H1 (cell line): ENCODE results near the gene BTRC. TPM values are rescaled to one million over a fixed set of nuclear protein-coding genes. Genes with fewer than 3 reads are reported as not detected.

Experiments
- CTCF ChIA-PET: fragments of 300-600 bp; sonication (Branson Sonifier 250); formaldehyde crosslinking; loops from one replicate; lab custom pipeline; 2021; ENCODE audit not compliant: partially characterized antibody; lab: Charles Lee
- POLR2A ChIA-PET: fragments of 300-600 bp; sonication (Branson Sonifier 250); formaldehyde crosslinking; loops from one replicate; lab custom pipeline; 2021; ENCODE audit warnings: inconsistent platforms; ENCODE audit not compliant: partially characterized antibody; lab: Charles Lee
- DNase-seq, 2 experiments: peaks; one replicate each; pipeline versions ENCODE4 v3.0.0 to v3.0.0-alpha.2; 2010 to 2022; ENCODE audit warnings: low spot score in 2 of 2, low read depth in 1 of 2, mixed read lengths in 1 of 2
- FAIRE-seq: peaks from 2 replicates; lab custom pipeline; 2011; peaks lifted over from hg19 to GRCh38; lab: Jason Lieb, UNC
- H2AFZ ChIP-seq: 2 replicates; pipeline ENCODE4 v1.8.1; 2012; ENCODE audit warnings: low read length, inconsistent platforms
- H2AK5ac ChIP-seq: 2 replicates; pipeline ENCODE4 v1.6.1; 2013; ENCODE audit warnings: low read depth, low read length
- H2BK120ac ChIP-seq: replicated peaks from 2 replicates; pipeline ENCODE3; 2013; ENCODE audit warnings: low read depth, low read length, inconsistent platforms
- H2BK12ac ChIP-seq: 2 replicates; pipeline ENCODE4 v1.6.1; 2013; ENCODE audit warnings: low read depth, low read length
- H2BK15ac ChIP-seq: 2 replicates; pipeline ENCODE4 v1.6.1; 2013; ENCODE audit warnings: low read length
- H2BK20ac ChIP-seq: 2 replicates; pipeline ENCODE4 v1.6.1; 2013; ENCODE audit warnings: low read length
- H2BK5ac ChIP-seq: 2 replicates; pipeline ENCODE4 v1.6.1; 2013; ENCODE audit warnings: low read depth, low read length
- H3K14ac ChIP-seq: 2 replicates; pipeline ENCODE4 v1.6.1; 2013; ENCODE audit warnings: inconsistent platforms; ENCODE audit not compliant: insufficient read length
- H3K18ac ChIP-seq: 2 replicates; pipeline ENCODE4 v1.6.1; 2013; ENCODE audit warnings: low read length; ENCODE audit errors: extremely low read depth
- H3K23ac ChIP-seq: 2 replicates; pipeline ENCODE4 v1.6.1; 2013; ENCODE audit warnings: inconsistent platforms; ENCODE audit not compliant: insufficient read length
- H3K23me2 ChIP-seq: 2 replicates; pipeline ENCODE4 v1.6.1; 2013; ENCODE audit warnings: low read depth, low read length
- H3K27ac ChIP-seq: 2 replicates; pipeline ENCODE4 v1.6.1; 2011; ENCODE audit warnings: low read depth, low read length, inconsistent platforms
- H3K27me3 ChIP-seq, 4 experiments: replicated peaks in 1 of 4; 1 replicate in 1 of 4; 2 replicates in 3 of 4; pipeline versions ENCODE4 v1.6.1 to v1.8.1; 2011 to 2013; ENCODE audit warnings: low read length in 3 of 4, mild to moderate bottlenecking in 3 of 4, inconsistent platforms in 2 of 4, mixed read lengths in 2 of 4, moderate library complexity in 1 of 4; ENCODE audit not compliant: control insufficient read depth in 3 of 4, insufficient read depth in 3 of 4; ENCODE audit errors: extremely low read depth in 1 of 4
- H3K36me3 ChIP-seq, 4 experiments: 2 replicates each; pipeline versions ENCODE4 v1.6.1 to v1.8.1; 2011 to 2013; ENCODE audit warnings: mild to moderate bottlenecking in 4 of 4, low read length in 3 of 4, moderate library complexity in 2 of 4, control low read depth in 1 of 4, inconsistent platforms in 1 of 4; ENCODE audit not compliant: insufficient read depth in 4 of 4, control insufficient read depth in 2 of 4
- H3K4ac ChIP-seq: replicated peaks from 2 replicates; pipeline ENCODE3; 2013; ENCODE audit warnings: low read length, low read depth, mixed read lengths, inconsistent platforms; ENCODE audit not compliant: insufficient read length
- H3K4me1 ChIP-seq, 4 experiments: replicated peaks in 1 of 4; 1 replicate in 1 of 4; 2 replicates in 3 of 4; pipeline versions ENCODE4 v1.6.1 to v1.8.1; 2011 to 2013; ENCODE audit warnings: low read length in 3 of 4, inconsistent platforms in 2 of 4, mixed read lengths in 1 of 4; ENCODE audit not compliant: insufficient read depth in 4 of 4, control insufficient read depth in 3 of 4
- H3K4me2 ChIP-seq, 2 experiments: 2 replicates each; pipeline versions ENCODE4 v1.6.1 to v1.8.1; 2011 to 2013; ENCODE audit warnings: low read depth in 2 of 2, low read length in 2 of 2, control low read depth in 1 of 2, inconsistent platforms in 1 of 2, mild to moderate bottlenecking in 1 of 2; ENCODE audit not compliant: insufficient read depth in 1 of 2
- H3K4me3 ChIP-seq, 4 experiments: fragments of 200-600, 300-600 bp in 1 of 4; sonication (generic), shearing (Covaris generic), sonication (Bioruptor Twin) in 1 of 4; 2 replicates each; pipeline versions ENCODE4 v1.5.1 to v1.8.1; 2011 to 2016; ENCODE audit warnings: low read length in 4 of 4, low read depth in 3 of 4, control low read depth in 2 of 4, inconsistent platforms in 2 of 4, mild to moderate bottlenecking in 2 of 4, mixed read lengths in 1 of 4, moderate library complexity in 1 of 4; ENCODE audit not compliant: insufficient read depth in 2 of 4; ENCODE audit errors: extremely low read depth in 1 of 4
- H3K56ac ChIP-seq: replicated peaks from 2 replicates; pipeline ENCODE3; 2013; ENCODE audit warnings: low read depth, mild to moderate bottlenecking, mixed read lengths, low read length, inconsistent platforms; ENCODE audit not compliant: insufficient read length
- H3K79me1 ChIP-seq: 2 replicates; pipeline ENCODE4 v1.6.1; 2013; ENCODE audit warnings: low read depth, low read length, control low read depth
- H3K79me2 ChIP-seq, 2 experiments: 2 replicates each; pipeline versions ENCODE4 v1.6.1 to v1.8.1; 2012 to 2013; ENCODE audit warnings: low read length in 2 of 2, mild to moderate bottlenecking in 2 of 2, inconsistent platforms in 1 of 2; ENCODE audit not compliant: insufficient read depth in 2 of 2, control insufficient read depth in 1 of 2
- H3K9ac ChIP-seq, 4 experiments: replicated peaks in 1 of 4; 1 replicate in 1 of 4; 2 replicates in 3 of 4; pipeline versions ENCODE4 v1.6.1 to v1.8.1; 2011 to 2013; ENCODE audit warnings: low read depth in 3 of 4, low read length in 3 of 4, control low read depth in 2 of 4, mild to moderate bottlenecking in 2 of 4, moderate library complexity in 2 of 4, inconsistent platforms in 1 of 4; ENCODE audit errors: extremely low read depth in 1 of 4
- H3K9me3 ChIP-seq, 2 experiments: 2 replicates each; pipeline versions ENCODE4 v1.6.1 to v1.8.1; 2012 to 2013; ENCODE audit warnings: mild to moderate bottlenecking in 2 of 2, moderate library complexity in 2 of 2, control low read depth in 1 of 2, inconsistent platforms in 1 of 2, low read depth in 1 of 2, low read length in 1 of 2, mixed read lengths in 1 of 2; ENCODE audit not compliant: insufficient read depth in 2 of 2
- H4K20me1 ChIP-seq, 2 experiments: replicated peaks in 1 of 2; 2 replicates each; pipeline versions ENCODE3 to v1.8.1; 2011 to 2013; ENCODE audit warnings: inconsistent platforms in 2 of 2, low read length in 2 of 2, mild to moderate bottlenecking in 1 of 2; ENCODE audit not compliant: insufficient read depth in 2 of 2, control insufficient read depth in 1 of 2
- H4K5ac ChIP-seq: 2 replicates; pipeline ENCODE4 v1.6.1; 2013; ENCODE audit warnings: low read length, low read depth, mixed read lengths, inconsistent platforms; ENCODE audit not compliant: insufficient read length
- H4K8ac ChIP-seq: 2 replicates; pipeline ENCODE4 v1.8.0; 2013; ENCODE audit warnings: mild to moderate bottlenecking, moderate library complexity, low read length, inconsistent platforms; ENCODE audit not compliant: insufficient read depth; ENCODE audit errors: extremely low read depth
- H4K91ac ChIP-seq: replicated peaks from 2 replicates; pipeline ENCODE3; 2013; ENCODE audit warnings: low read length, mixed read lengths, inconsistent platforms; ENCODE audit not compliant: insufficient read length
- CHD2 ChIP-seq: IDR thresholded peaks from 2 replicates; pipeline ENCODE4 v1.6.1; 2012; ENCODE audit warnings: low read length, improper control_type of control experiment
- EP300 ChIP-seq, 2 experiments: IDR thresholded peaks; 1 replicate in 1 of 2; 2 replicates in 1 of 2; pipeline ENCODE4 v1.6.1; 2011 to 2012; ENCODE audit warnings: low read depth in 2 of 2, low read length in 2 of 2, mild to moderate bottlenecking in 2 of 2, borderline replicate concordance in 1 of 2, inconsistent platforms in 1 of 2, moderate library complexity in 1 of 2
- EZH2 ChIP-seq: fragments of 200-600 bp; sonication (generic); IDR thresholded peaks from 2 replicates; pipeline ENCODE4 v1.7.1; 2012; ENCODE audit warnings: low read depth, mild to moderate bottlenecking, moderate library complexity, low read length, inconsistent platforms; ENCODE audit not compliant: severe bottlenecking
- FOSL1 ChIP-seq: IDR thresholded peaks from 2 replicates; pipeline ENCODE4 v1.6.1; 2011; ENCODE audit warnings: mild to moderate bottlenecking, low read depth, low read length, moderate library complexity; ENCODE audit not compliant: insufficient read depth
- KDM4A ChIP-seq: IDR thresholded peaks from one replicate; pipeline ENCODE4 v1.7.1; 2012; ENCODE audit warnings: low read depth, mild to moderate bottlenecking, moderate library complexity, low read length, inconsistent platforms; ENCODE audit not compliant: severe bottlenecking
- KDM5A ChIP-seq: fragments of 200-600 bp; IDR thresholded peaks from 2 replicates; pipeline ENCODE4 v1.7.1; 2012; ENCODE audit warnings: mild to moderate bottlenecking, low read length, inconsistent platforms, mixed read lengths
- PHF8 ChIP-seq: fragments of 200-600 bp; sonication (generic); conservative IDR thresholded peaks from 2 replicates; pipeline ENCODE4 v1.7.1; 2012; ENCODE audit warnings: low read depth, mild to moderate bottlenecking, inconsistent platforms, low read length, moderate library complexity
- SP1 ChIP-seq: IDR thresholded peaks from 2 replicates; pipeline ENCODE4 v1.6.1; 2011; ENCODE audit warnings: low read depth, low read length
- SUZ12 ChIP-seq: fragments of 200-600 bp; sonication (generic); IDR thresholded peaks from 2 replicates; pipeline ENCODE4 v1.6.1; 2012; ENCODE audit warnings: mild to moderate bottlenecking, inconsistent platforms, low read length, moderate library complexity, mixed read lengths
- WGBS, 2 experiments: shearing (Covaris generic) in 1 of 2; methylation state at CpG; one replicate each; pipeline versions ENCODE4 v1.1.6 to v1.1.7; 2013 to 2015; ENCODE audit warnings: low lambda C conversion rate in 2 of 2, mixed read lengths in 2 of 2, inconsistent platforms in 1 of 2, low coverage in 1 of 2, missing lambda C conversion rate in 1 of 2; ENCODE audit not compliant: insufficient replicate concordance in 2 of 2, insufficient coverage in 1 of 2, insufficient read length in 1 of 2; ENCODE audit errors: extremely low coverage in 1 of 2, missing lambda C conversion rate in 1 of 2; 5-methylcytosine and 5-hydroxymethylcytosine counted together
- polyA plus RNA-seq, 7 experiments: library from polyadenylated mRNA; depleted of rRNA in 3 of 7; stranded (reverse) in 5 of 7; unstranded in 2 of 7; fragments of >200 nt in 5 of 7; fragments of 200-250 nt in 2 of 7; gene quantifications; 1 replicate in 5 of 7; 2 replicates in 1 of 7; 4 replicates in 1 of 7; pipeline versions ENCODE4 v1.2.1 to v1.2.3, GENCODE V29; 2011 to 2013; ENCODE audit warnings: missing spikeins in 2 of 7, mixed read lengths in 2 of 7
- total RNA-seq: library from RNA; stranded (reverse); fragmentation: NEBNext Ultra II Directional; extraction: Animal tissue kit (Norgen Biotek cat#: 25700); gene quantifications from 2 replicates; pipeline ENCODE4 v1.2.1, GENCODE V29; 2021
- TF ChIP-seq, protein P1 (sequence below): IDR thresholded peaks from 2 replicates; pipeline ENCODE4 v1.6.1; 2011; ENCODE audit warnings: low read length, improper control_type of control experiment

The BTRC gene
- total and polyA plus RNA-seq, 2 of the 8 experiments (the other 6 are each of a cell fraction or from before 2014, with no cell fraction given) = 9.9 to 24.7 TPM

DNA sequence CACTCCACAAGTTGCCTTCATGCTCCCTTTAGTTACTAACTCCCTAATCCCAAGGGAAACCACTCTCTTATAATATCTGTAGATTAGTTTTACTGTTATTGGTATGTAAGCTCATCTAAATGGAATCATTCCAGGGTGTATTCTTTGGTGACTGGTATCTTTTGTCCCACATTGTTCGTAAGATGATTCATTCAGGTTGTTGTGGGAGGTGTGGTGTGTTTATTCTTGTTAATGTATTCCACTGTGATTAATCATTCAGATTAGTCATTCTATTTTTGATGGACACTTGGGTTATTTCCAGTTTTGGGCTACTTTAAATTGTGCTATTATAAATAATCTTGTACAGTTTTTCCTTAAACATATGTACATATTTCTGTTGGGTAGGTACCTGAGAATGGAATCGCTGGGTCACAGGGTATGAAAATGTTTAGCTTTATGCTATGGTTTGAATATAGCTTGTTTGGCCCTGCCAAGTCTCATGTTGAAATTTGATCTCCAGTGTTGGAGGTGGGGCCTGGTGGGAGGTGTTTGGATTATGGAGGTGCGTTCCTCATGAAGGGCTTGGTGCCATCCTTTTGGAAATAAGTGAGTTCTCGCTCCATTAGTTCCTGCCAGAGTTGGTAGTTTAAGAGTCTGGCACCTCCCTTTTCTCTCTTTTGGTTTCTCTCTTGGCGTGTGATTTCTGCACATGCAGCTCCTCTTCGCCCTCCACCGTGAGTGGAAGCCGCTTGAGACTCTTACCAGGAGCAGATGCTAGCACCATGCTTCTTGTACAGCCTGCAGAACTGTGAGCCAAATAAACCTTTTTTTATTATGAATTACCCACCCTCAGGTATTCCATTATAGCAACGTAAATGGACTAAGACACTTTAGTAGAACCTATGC, 13.8 kb downstream of the BTRC start:
- Histone ChIP-seq H3K18ac (no peak overlapping the region), H4K8ac (no peak overlapping the region), H2BK5ac (no peak overlapping the region), H3K23ac (no peak overlapping the region), H3K4me3 (no peak overlapping the region), H3K79me2 (no peaks in the 10 kb centered on the region), H2BK20ac (no peak overlapping the region), H3K9ac (no peak overlapping the region), H3K27me3 (no peaks in the 10 kb centered on the region), H3K9me3 (no peaks in the 10 kb centered on the region), H3K23me2 (no peaks in the 10 kb centered on the region), H3K79me1 (peaks cover 2% of the 10 kb centered on the region; the same call in 1 of the 2 replicates), H4K20me1 (peaks cover 0 to 1% of the 10 kb centered on the region in 2 experiments), H3K14ac (no peak overlapping the region), H2AK5ac (no peak overlapping the region), H3K4me1 (peaks cover 0 to 2% (median 0%) of the 10 kb centered on the region in 4 experiments; a peak in 1 of 7 replicates), H3K4ac (no peak overlapping the region), H2BK15ac (no peak overlapping the region), H2BK12ac (no peak overlapping the region), H2AFZ (no peak overlapping the region), H3K56ac (no peak overlapping the region), H3K27ac (no peak overlapping the region), H4K91ac (no peak overlapping the region), H3K4me2 (no peak overlapping the region), H2BK120ac (no peak overlapping the region), H3K36me3 (no peaks in the 10 kb centered on the region), H4K5ac (no peak overlapping the region)
- DNase-seq (no peak), FAIRE-seq (no peak)
- ChIA-PET CTCF (interaction anchor here (1.0 to 4.1 kb wide), 3 partner anchors 70 to 79 kb away, joined by 3 to 19 read pairs (median 4); no protein-coding TSS in a partner anchor), POLR2A (interaction anchor here (1.1 kb wide), 1 partner anchor 12 kb away, joined by 4 read pairs; no protein-coding TSS in a partner anchor)
- WGBS, 2 experiments = 92% methylated on average over 9 of the region's 9 CpGs; no CpG with 5 or more reads in 1 of the 2 experiments
- TF ChIP-seq EP300 (IDR thresholded peaks at IDR 0.05; ENCODE audit: borderline replicate concordance in 1 of 2, low read depth in 2 of 2, low read length in 2 of 2) (no peak), PHF8 (no peak), SP1 (no peak), SUZ12 (no peak), FOSL1 (no peak), KDM5A (no peak), KDM4A (no peak), EZH2 (no peak), CHD2 (no peak)
- TF ChIP-seq, protein P1, sequence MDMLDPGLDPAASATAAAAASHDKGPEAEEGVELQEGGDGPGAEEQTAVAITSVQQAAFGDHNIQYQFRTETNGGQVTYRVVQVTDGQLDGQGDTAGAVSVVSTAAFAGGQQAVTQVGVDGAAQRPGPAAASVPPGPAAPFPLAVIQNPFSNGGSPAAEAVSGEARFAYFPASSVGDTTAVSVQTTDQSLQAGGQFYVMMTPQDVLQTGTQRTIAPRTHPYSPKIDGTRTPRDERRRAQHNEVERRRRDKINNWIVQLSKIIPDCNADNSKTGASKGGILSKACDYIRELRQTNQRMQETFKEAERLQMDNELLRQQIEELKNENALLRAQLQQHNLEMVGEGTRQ = no peak
